ENCODE data around the gene ANAPC4.

Gene ANAPC4

GRCh38 chr4:25437926-25438325 is 60.9 kb downstream of the ANAPC4 start:
- no peaks in the 10 kb centered on the region for H3K4me1 ChIP-seq (ENCODE audit: low read depth, poor library complexity, severe bottlenecking)
- no peaks in the 10 kb centered on the region for H3K27me3 ChIP-seq (ENCODE audit: insufficient read depth, low read depth)
- H3K36me3 ChIP-seq (ENCODE audit: insufficient read depth): no peaks in the 10 kb centered on the region
- no peak for TF ChIP-seq CTCF (conservative IDR thresholded peaks at IDR 0.05; ENCODE audit: low read depth, low read length)
- H4K20me1 ChIP-seq (ENCODE audit: insufficient read depth): no peaks in the 10 kb centered on the region
- no peaks in the 10 kb centered on the region for H3K79me2 ChIP-seq (ENCODE audit: insufficient read depth, low read depth)
- no peak overlapping the region for H3K9ac ChIP-seq
- H3K4me2 ChIP-seq: no peak overlapping the region
- no peak overlapping the region for H2AFZ ChIP-seq (ENCODE audit: low read depth)
- no peak overlapping the region for H3K27ac ChIP-seq
- no peak overlapping the region for H3K4me3 ChIP-seq (IDR thresholded peaks at IDR 0.05; ENCODE audit: insufficient read depth, low read depth, low read length)

- Histone ChIP-seq H3K27ac (no peak overlapping the region), H2AFZ (ENCODE audit: low read depth) (no peak overlapping the region)
- TF ChIP-seq CTCF (conservative IDR thresholded peaks at IDR 0.05; ENCODE audit: low read depth, low read length): peak; percentile 83
Measured at GRCh38 chr4:25439918-25440477, 62.9 kb downstream of the ANAPC4 start.

GRCh38 chr4:25440478-25441030 is 63.5 kb downstream of the ANAPC4 start:
- Histone ChIP-seq H3K27ac (no peak overlapping the region), H3K4me1 (ENCODE audit: low read depth, poor library complexity, severe bottlenecking) (no peaks in the 10 kb centered on the region), H4K20me1 (ENCODE audit: insufficient read depth) (no peaks in the 10 kb centered on the region), H3K4me2 (no peak overlapping the region), H3K9ac (no peak overlapping the region), H3K27me3 (ENCODE audit: insufficient read depth, low read depth) (no peaks in the 10 kb centered on the region), H3K36me3 (ENCODE audit: insufficient read depth) (no peaks in the 10 kb centered on the region), H3K79me2 (ENCODE audit: insufficient read depth, low read depth) (no peaks in the 10 kb centered on the region), H3K4me3 (IDR thresholded peaks at IDR 0.05; ENCODE audit: insufficient read depth, low read depth, low read length) (no peak overlapping the region), H2AFZ (ENCODE audit: low read depth) (no peak overlapping the region)
- no peak for TF ChIP-seq CTCF (conservative IDR thresholded peaks at IDR 0.05; ENCODE audit: low read depth, low read length)

More at GRCh38 chr4:25439918-25440477, 62.9 kb downstream of the ANAPC4 start:
- H3K4me2 ChIP-seq: no peak overlapping the region
- no peaks in the 10 kb centered on the region for H3K4me1 ChIP-seq (ENCODE audit: low read depth, poor library complexity, severe bottlenecking)
- H3K4me3 ChIP-seq (IDR thresholded peaks at IDR 0.05; ENCODE audit: insufficient read depth, low read depth, low read length): no peak overlapping the region
- H3K79me2 ChIP-seq (ENCODE audit: insufficient read depth, low read depth): no peaks in the 10 kb centered on the region
- H3K9ac ChIP-seq: no peak overlapping the region
- H3K27me3 ChIP-seq (ENCODE audit: insufficient read depth, low read depth): no peaks in the 10 kb centered on the region
- H4K20me1 ChIP-seq (ENCODE audit: insufficient read depth): no peaks in the 10 kb centered on the region
- no peaks in the 10 kb centered on the region for H3K36me3 ChIP-seq (ENCODE audit: insufficient read depth)

DNA sequence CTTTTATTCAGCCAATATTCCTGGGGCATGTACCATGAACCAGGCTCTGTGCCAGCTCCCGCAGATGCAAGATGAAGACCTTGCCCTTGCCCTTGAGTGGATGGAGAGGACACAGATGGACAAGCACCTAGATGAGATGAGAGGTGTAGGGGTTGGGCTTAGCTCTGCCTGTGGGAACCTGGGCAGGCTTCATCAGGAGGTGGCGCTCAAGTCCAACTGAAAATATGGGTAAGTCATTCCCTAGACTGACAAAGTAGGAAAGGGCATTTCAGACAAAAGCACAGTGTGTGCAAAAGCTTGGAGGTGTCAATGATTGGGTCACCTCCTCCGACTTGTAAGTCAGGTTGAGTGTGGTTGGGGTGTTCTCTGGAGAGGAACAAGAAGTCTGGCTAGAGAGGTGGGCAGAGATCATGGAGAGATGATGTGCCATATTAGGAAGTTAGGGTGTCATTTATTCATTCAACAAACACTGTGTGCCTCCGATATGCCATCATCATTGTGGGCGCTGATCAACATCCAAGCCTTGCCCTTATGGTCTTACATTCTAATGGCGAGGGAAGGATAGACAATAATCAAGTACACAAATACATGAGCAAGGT is 64.6 kb downstream of the ANAPC4 start:
- Histone ChIP-seq H4K20me1 (ENCODE audit: insufficient read depth) (no peaks in the 10 kb centered on the region), H3K4me3 (IDR thresholded peaks at IDR 0.05; ENCODE audit: insufficient read depth, low read depth, low read length) (no peak overlapping the region), H3K27me3 (ENCODE audit: insufficient read depth, low read depth) (no peaks in the 10 kb centered on the region), H3K27ac (no peak overlapping the region), H3K4me2 (no peak overlapping the region), H3K79me2 (ENCODE audit: insufficient read depth, low read depth) (no peaks in the 10 kb centered on the region), H2AFZ (ENCODE audit: low read depth) (no peak overlapping the region), H3K4me1 (ENCODE audit: low read depth, poor library complexity, severe bottlenecking) (no peaks in the 10 kb centered on the region), H3K9ac (no peak overlapping the region), H3K36me3 (ENCODE audit: insufficient read depth) (no peaks in the 10 kb centered on the region)
- TF ChIP-seq CTCF (conservative IDR thresholded peaks at IDR 0.05; ENCODE audit: low read depth, low read length): peak; percentile 66

All from KMS-11 (cell line).